Iris pigment epithelial cell (primary cell): ENCODE data around the gene RPL9.
A peak's percentile ranks its signal among the peaks of the same experiment; 100 is the strongest.
"Not testable (repeated sequence)": the region's sequence is repeated elsewhere in the genome, so short reads cannot be mapped to it uniquely, and the experiment has no call there.

ENCODE experiments used
- DNase-seq: peaks from one replicate; pipeline ENCODE4 v3.0.0-alpha.2; 2011; ENCODE audit warnings: low read depth

The RPL9 gene

DNA sequence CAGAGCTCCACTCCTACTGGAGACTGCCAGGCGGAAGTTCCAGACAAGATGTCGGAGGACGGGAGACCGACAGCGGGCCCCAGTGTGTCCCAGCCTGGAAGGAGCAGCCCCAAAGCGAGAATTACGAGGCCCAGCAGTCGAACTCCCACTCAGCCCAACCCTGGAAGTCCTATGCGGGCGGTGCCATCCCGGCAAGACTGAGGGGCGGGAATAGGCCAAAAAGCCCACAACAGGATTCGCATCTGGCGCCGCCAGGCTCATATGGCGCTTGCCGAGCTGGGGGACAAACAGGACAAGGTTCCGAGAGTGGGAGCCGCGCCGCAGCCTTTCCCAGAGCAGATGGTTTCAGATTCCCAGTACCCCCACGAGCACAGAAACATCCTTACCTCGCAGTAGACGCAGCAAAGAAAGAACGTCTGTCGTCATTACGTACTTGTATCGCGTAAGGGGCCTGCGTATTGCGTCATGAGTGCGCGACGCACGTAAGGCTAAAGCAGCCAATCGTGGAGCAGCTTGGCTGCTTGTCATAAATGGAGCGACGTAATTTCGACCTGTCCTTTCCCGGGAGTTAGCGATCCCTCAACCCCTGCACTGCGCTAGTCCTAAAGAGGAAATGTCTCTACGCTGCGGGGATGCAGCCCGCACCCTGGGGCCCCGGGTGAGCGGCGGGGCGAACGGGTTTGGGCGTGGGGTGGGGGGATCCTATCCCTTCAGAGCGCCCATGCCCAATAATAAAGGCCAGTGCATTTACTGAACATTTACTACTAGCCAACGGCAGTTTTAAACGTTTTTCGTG is at the start of gene RPL9, which contains the start of gene LIAS:
Gene RPL9, minus strand, starts transcription at position 418 of the 796 bp plus-strand sequence. CDS start 483 bp downstream, outside the sequence.
Gene LIAS, plus strand, starts transcription at position 552 of the 796 bp plus-strand sequence. Its CDS starts 62 bp downstream, at position 614.
- peak; percentile 99 for DNase-seq

DNA sequence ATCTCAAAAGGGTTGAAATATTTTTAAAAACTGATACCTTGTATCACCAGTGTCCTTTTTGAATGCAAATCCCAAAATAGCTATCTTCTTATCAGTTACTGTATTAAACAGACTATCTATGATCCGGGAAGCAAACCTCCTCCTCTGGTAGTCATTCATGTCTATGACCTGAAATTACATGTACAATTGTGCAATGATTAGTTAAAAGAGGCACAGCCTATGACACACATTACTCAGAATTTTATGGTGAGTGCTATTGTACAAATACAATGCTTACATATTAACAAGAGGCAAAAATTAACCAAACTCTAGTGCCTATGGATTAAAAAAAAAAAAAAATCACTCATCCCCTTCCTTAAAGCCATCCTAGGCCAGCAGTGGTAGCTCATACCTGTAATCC is 46.9 kb upstream of the RPL9 start:
- no peak for DNase-seq

DNA sequence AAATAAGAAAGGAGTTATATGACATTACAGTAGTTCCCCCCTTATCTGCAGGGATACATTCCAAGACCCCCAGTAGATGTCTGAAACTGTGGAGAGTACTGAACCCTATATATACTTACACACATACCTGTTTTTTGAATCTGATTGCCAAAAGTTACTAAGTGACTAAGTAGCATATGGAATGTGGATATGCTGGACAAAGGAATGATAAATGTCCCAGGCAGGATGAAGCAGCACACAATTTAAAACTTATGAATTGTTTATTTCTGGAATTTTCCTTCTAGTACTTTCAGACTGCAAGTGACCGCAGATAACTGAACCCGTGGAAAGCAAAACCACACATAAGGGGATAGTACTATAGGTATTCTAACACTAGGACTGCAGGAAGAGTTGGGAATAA is 45.8 kb upstream of the RPL9 start:
- DNase-seq = no peak

DNA sequence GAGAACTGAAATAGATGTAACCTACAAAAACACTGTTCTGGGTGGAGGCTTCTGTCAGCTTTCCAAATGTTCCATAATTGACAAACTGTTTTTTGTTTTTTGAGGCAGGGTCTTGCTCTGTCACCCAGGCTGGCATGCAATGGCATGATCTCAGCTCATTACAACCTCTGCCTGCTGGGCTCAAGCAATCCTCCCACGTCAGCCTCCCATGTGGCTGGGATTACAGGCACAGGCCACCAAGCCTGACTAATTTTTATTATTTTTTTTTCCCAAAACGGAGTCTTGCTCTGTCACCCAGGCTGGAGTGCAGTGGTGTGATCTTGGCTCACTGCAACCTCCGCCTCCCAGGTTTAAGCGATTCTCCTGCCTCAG is 43.9 kb upstream of the RPL9 start:
- not testable (repeated sequence) for DNase-seq

DNA sequence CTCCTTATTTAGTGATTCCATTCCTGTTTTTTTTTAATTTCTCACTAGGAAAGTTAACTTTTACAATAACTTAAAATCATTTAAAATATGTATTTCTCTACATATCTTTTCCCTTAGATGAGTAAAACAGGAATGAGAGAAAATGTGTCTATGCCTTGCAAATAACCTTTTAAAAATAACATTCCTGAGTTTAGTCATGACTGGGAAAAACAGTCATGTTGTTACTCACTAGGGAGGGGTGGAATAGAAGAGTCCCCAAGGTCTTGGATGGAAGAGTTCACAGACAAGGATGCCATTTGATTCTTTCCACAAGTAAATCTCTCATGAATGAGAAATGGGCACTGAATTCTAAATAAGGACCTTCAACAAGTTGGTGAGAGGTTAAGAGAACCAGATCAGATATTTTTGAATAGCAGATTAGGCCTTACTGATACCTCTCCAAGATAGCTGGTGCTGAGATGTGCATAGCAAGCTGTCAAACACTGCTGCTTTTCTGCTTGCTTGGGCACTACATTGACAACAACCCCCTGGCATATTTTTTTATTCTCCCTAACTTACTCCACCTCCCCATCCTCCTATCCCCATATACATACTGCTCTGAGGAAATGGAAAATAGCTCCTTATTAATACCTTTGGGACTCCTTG is 43.4 kb upstream of the RPL9 start:
- peak; percentile 82 for DNase-seq

DNA sequence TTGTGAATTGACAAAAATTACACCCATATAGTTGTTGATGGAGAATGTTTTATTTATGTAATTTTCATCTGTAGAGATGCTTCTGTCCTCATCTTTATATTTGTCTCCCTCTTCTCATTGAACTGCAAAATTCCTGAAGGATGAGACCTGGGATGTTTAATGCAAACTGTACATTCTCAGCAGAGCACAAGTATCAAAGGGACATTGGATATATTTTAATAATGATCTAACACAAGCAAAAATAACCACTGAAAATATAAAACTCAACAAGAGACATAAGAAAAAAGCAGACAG is 40.0 kb upstream of the RPL9 start:
- DNase-seq = no peak

DNA sequence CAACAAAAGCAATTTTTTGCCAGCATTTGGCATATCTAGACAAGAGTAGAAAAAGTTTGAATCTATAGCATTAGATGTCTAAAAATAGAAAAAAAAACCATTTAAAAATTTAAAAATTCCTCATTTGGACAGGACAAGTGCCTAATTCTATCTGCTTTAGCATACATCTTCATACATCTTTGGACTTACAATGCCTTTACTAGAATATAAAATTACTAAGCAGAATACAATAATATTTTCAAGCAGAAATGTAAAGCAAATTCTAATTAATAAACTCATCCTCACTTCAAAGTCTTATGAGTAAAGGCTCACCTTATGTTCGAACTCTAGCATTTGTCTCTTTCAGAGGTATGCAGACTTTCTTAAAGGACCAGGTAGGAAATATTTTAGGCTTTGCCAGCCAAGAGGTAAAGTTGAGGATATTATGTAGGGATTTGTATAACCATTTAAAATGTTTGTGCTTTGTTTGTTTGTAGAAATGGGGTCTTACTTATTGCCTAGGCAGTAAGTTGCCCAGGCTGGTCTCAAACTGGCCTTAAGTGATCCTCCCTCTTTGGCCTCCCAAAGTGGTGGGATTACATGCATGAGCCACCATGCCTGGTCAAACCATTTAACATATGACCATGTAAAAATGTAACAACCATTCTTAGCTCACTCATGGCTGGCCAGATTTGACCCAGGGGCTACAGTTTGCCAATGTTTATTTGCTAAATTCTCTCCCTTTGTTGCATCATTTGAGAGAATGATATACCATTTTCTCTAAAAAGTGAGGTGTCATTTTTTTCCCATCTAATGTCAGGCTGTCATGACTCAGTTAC is 39.4 kb upstream of the RPL9 start:
- no peak for DNase-seq

DNA sequence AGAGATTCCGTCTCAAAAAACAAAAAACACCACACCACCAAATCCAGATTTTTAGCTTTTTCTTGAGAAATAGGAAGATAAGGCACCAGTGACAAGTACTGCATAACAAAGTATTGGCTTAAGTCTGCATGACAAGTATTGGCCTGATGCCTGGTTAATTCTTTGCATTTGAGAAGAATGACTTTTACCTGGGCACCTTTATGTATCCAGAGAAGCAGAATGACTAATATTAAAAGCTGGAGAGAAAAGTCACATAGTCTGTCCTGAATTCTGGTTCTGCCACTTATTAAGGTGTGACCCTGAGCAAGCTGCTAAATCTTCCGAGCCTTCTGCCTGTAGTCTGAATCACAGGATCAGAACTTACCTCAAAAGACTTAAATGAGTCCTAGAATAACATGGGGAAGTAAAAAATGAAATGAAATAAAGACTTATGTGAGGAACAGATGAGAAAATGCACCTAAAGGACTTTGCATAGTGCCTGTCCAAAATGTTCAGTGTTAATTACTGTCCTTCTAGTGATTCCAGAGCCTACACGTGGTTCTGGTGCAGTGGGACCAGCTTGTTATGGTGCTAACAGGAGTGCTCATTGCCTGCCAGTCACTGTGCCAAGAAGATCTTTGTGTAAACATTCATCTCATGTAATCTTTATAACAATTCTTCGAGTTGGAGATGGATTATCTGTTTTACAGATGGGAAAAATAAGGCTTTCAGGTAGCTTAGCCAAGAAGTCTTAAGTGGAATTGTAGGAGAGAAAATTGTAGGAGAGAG is 36.9 kb upstream of the RPL9 start:
- peak; percentile 15 for DNase-seq

DNA sequence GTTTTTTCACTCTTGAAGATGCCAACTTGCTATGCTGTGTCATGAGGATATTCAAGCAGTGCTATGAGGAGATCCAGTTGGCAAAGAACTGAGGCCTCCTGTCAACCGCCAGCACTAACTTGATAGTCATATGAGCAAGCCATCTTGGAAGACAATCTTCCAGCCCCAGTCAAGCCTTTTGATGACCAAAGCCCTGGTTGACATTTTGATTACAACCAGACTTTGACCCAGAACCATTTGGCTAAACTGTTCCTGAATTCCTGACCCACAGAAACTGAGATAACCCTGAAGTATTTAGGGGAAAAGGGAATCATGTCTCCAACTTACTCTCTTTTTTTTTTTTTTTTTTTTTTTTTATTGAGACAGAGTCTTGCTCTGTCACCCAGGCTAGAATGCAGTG is 35.6 kb upstream of the RPL9 start:
- no peak for DNase-seq

DNA sequence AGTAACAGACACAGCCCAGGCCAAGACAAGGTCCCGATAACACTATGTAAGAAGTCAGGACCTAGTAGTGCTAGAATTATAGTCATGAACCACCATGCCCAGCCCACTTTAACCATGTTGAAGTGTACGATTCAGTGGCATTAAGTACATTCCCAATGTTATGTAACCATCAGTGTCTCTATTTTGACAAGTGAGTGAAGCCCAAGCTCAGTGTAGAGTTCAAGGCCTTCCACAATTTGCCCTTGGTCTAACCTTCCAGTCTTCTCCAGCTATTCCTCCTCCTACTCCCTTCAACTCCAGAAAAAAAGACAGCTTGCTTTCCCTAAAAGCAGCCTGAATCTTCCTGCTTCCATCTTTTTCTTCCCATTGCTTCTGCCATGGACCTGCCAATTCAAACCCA is 31.6 kb upstream of the RPL9 start:
- DNase-seq = no peak

DNA sequence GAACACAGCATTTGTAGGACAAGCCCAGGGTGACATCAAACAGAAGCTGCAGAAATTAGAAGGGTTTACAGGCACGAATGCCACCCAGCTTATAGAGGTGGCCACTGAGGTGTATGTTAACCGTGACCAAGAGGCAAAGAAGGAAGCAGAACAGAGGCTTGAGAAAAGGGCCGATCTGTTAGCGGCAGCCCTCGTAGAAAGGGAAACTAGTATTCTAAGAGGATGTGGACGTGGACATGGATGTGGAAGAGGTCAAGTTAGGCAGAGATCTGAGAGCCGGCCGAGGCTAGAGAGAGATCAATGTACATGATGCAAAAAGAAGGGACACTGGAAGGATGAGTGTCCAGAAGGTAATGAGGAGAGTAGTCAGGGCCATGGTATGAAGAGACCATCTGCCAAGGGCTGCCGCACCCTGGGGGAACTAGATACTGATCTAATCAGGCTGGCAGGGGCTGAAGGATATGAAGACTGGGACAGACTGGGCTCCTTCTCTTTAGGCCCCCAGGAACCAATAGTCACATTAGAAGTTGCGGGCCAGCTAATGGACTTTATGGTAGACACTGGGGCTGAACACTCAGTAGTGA is 27.6 kb upstream of the RPL9 start:
- DNase-seq = no peak

DNA sequence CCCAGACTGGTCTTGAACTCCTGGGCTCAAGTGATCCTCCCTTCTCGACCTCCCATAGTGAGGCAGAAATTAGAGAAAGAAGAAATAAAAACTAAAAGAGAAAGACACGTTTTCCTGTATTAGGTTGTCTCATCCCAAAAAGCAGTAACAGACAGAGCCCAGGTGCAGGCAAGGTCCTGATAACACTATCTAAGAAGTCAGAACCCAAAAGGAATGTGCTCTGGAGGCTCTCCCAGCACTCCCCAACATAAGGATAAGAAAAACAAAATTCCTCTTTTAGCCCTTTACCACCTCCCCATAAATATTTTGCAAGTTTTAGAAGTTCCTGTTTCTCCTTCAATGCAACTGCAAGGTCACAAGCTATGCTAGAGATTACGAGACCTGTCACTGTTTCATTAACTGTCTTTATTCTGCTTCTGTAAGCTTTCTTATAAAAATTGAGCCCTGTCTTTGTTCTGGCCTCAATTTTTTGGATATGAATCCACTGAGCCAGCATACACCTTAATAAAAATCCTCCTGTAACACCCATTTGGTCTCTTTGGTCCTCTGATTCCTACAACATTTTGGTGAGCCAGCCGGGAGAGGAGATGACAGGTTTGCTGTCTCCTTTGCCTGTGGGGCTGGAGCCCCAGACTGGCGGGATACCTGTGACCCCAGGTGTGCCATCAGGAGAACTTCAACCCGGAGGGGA is 26.0 kb upstream of the RPL9 start:
- no peak for DNase-seq

DNA sequence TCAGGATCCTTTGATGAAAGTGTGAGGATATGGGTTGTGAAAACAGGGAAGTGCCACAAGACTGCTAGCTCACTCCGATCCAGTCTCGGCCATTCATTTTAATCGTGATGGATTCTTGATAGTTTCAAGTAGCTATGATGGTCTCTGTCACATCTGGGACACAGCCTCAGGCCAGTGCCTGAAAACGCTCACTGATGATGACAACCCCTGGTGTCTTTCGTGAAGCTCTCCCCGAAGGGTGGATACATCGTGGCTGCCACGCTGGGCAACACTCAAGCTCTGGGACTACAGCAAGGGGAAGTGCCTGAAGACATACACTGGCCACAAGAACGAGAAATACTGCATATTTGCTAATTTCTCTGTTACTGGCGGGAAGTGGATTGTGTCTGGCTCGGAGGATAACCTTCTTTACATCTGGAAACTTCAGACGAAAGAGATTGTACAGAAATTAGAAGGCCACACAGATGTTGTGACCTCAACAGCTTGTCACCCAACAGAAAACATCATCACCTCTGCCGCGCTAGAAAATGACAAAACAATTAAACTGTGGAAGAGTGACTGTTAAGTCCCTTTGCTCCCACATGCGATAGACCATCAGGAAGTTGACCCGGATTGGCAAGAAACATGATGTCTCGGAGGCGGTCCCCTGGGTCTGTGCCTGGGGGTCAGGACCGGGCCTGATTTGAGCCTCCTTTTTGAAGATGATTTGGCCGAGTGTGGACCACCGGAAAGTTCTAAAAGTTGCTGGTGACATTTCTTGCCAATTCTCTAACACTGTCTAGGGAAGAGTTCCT is 22.4 kb upstream of the RPL9 start:
- no peak for DNase-seq

DNA sequence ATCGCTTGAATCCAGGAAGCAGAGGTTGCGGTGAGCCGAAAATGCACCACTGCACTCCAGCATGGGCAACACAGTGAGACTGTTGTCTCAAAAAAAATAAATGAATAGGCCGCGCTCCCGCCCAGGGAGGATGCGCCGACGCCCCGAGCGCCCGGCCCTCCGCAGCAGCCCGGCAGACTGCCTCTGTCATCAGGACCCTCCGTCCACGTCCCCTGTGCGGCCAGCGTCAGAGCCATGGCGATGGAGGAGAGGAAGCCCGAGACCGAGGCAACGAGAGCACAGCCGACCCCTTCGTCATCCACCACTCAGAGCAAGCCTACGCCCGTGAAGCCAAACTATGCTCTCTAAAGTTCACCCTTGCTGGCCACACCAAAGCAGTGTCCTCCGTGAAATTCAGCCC is 21.5 kb upstream of the RPL9 start:
- DNase-seq = no peak

DNA sequence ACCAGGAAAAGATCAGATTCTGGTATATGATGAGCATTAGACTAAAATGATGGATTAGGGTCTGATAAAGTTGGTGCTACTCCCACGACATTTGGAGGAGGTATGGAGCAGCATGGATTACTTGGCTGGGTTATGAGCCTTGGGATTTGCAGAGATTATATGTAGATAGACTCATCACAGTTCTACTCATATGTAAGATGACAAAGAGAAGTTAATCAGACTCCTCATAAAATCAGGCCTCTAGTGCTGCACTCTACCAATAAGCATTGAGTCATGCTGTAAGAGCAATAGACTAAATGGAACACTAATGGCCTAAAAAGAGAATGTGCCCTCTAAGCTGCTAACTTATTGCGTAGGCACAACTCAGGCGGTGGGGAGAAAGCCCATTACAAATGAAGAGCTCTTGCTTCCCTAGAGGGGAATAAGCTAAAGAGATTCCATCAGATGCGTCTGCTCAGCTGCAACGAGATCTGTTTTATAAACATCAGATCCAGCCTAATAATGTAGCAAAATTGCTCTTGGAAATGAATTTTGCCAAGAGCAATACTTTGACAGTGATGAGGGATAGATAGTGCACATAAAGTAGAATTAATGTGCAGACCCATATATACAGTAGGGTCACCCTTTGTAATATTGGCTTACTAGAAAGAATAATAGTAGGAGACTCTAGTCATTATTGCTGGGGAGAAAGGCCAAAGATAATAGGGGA is 17.6 kb upstream of the RPL9 start:
- peak; percentile 5 for DNase-seq

DNA sequence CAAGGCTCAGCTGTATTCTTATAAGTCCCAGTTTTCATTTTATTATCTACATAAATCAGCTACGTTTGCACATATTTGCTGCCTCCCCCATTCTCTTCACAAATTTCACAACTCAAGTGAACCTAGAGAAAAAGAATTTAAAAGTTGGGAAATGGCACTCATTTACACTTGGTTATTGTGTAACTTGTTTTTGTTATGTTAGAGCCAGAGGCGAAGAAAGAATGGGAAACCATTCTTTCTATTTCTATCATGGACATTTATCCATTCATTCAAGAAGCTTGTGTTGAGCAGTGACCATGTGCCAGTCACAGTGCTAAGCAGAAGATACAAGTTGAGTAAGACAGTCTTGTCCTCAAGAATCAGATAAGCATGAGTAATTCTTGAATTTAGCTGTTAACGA is 13.7 kb upstream of the RPL9 start:
- peak; percentile 60 for DNase-seq

DNA sequence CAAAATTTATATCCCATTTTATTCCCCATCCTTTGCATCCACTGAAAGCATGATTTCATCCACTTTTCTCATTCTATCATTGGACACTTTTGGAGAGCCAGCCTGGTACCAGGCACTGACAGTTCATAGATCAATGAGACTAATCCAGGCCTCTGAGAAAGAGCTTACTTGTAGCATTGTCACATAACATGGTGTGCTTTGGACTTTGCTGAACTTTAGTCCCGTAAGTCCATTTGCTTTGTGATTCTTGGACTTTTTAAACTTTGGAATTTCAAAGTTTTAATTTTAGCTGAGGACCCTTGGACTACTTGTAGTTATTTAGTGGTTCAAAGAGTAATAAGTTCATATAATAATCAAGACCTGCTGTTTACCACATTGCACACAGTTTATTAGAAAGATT is 11.7 kb upstream of the RPL9 start:
- no peak for DNase-seq

DNA sequence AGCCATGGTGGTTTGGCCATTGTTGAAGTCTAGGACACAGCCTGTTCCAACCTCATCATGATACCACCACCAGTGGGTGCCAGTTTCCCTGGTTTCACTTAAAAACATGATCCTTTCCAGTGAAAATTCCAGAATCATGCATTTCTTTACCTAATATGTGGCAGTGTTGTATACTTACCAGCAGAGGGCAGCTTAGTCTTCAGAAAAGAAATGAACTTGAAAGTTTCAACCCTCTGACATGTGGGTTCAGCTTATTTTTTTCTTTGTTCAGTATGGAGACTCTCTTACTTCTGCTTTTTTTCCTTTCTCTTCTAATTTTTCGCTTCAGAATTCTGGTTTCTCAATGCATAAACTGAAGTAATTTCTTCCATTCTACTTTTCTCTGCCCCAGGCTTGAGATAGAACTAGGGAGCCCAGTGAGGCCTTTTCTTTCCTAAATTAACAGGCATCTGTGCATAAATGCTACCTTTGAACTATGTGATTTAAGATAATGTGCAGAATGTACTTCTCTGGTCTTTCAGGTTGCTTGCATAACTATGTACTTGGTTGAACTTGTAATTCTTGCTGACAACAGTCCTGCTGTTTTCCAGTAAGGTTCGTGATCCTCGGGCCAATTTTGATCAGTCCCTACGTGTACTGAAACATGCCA is 10.8 kb upstream of the RPL9 start:
- peak; percentile 75 for DNase-seq

DNA sequence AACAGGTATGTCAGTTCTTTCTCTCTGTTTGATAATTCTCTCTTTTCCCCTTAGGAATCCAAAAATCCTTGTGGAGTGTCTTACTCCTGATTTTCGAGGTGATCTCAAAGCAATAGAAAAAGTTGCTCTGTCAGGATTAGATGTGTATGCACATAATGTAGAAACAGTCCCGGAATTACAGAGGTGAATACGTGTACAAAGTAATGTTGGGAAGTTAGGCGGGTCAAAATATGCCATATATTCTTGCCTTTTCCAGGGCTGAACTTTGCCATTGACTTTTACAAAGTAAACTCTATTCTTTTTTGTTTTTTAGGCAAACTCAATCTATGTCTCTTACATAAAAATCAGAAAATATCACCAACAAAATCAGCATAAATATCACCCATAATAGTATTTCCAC is 8.7 kb upstream of the RPL9 start:
- no peak for DNase-seq
